HG03108 (cell line): Measurements from ENCODE around the gene LAMC3.

Experiments used
- ATAC-seq: cut with Tn5 transposase; IDR thresholded peaks from one replicate; pipeline ENCODE4 v1.9.1; 2021; ENCODE audit warnings: moderate library complexity; ENCODE audit not compliant: unreplicated experiment

LAMC3 gene

GRCh38 chr9:130977811-130978221 lies 31.2 kb upstream of the LAMC3 start:
- ATAC-seq: no peak

DNA sequence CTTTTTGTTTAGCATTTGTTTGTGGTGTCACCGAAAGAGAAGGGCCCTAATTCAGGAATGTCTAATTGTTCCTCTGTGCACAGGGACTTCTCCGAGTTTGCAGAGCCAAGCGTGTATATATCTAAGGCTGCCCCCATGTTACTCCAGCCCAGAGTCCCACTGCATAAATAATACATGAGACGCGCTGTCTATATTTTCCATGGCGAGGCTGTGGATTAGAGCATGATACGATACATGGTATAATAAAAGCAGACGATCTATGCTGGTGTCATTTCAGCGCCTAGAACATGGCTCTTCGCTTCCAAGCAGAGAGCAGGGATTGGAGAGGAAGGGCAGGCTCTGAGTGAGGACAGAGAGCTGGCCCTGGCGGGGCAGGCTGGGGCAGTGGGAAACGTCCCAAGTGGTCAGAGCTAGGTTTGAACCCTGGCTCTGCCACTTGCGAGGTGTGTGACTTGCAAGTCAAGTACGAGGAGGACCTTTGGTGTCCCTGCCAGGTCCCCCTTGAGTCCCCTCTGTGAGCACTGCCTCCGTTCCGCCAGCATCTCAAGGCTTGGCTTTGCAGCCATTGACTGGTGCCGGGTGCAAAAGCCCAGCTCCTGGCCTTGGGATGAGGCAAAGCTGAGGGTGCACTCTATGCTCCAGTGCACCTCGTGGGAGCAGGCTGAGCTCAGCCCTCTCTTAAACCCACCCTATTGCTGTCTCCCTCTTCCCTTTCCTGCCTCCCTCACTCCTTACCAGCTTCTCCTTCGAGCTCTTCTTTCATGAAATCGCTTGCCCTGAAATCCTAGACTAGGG lies 29.2 kb upstream of the LAMC3 start:
- ATAC-seq: no peak

- no peak for ATAC-seq
These were observed 28.4 kb upstream of the LAMC3 start for GRCh38 chr9:130980526-130980925.

DNA sequence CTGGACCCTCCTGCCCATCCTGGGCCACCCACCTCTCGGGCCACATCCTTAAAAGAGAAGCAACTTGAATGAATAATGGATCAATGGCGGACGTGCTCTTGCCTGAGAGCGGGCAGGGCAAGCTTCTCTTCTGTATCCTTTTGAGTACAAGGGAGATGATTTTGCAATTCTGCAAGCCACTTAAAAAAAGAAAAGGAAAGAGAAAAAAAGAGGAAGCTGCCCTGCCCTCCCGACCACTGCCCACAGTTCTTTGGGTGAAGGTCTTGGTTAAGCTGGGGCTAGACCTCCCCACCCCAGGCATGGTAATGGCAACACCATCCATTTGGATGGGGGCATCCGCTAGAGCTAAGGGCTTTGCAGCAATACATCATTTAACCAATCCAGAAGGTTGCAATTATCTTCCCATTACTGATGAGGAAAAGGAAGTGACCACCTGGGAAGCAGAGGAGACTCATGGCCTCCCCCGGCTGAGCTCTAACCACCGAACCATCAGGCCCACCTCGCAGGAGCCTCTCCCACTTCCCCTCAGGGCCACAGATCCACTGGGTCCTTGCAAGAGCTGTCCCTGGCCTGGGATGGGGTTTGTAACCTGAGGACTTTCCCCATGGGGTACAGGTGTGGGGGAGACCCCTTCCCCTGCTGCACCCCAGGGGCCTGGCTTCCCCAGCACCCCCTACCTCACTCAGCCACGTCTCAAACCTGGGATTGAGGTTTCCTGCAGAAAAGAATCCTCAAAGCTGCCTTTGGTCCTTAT lies 27.8 kb upstream of the LAMC3 start:
- no peak for ATAC-seq

GRCh38 chr9:130981756-130982137 lies 27.2 kb upstream of the LAMC3 start:
- ATAC-seq: no peak

DNA sequence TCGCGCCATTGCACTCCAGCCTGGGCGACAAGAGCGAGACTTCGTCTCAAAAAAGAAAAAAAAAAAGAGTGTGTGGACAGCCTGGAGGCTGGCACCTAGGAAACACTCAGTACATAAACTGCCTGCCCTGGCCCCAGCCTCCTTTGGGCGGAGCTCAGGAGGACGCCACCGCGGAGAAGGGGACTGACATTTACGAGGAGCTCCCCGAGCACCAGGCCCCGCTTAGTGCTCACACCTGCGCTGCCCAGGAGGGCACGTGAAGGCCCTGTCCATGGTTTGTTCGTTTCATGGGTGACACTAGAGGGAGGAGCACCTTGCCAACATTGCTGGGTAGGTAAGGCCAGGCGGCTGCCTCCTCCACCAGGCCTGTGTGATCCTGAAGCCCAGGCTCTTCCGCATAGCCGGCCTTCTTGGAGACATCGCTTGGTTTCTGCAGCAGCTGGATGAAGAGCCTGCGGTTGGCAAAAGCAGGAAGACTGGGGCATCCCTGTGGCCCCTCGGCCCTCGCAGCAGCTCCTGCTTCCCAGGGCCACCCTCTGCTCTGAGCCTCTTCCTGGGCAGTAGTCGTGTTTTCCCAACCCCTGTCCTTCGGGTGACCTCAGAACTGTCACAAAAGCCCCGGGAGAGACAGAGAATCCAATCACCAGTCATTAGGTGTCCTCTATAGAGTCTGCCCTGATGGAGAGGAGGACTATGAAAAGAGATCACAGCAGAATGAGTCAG lies 26.2 kb upstream of the LAMC3 start:
- ATAC-seq: no peak

- ATAC-seq: no peak
These were observed 25.7 kb upstream of the LAMC3 start for GRCh38 chr9:130983359-130983670.

DNA sequence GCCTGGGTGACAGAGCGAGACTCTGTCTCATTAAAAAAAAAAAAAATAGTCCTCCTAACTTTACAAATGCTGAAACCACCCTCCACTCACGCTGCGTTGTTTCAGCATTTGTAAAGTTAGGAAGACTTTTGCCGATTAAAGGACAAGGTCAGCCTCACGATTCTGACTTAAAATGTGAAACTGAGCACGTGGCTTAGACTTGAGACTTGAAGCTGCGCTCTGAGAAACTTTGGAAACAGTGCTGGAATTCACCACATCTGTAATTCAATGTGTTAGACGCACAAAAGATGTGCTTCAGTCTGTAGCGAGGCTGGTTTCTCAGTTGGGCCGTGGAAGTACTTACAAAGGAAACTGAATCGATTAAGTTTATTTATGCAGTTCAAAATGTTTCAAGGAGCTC lies 25.0 kb upstream of the LAMC3 start:
- ATAC-seq: no peak

DNA sequence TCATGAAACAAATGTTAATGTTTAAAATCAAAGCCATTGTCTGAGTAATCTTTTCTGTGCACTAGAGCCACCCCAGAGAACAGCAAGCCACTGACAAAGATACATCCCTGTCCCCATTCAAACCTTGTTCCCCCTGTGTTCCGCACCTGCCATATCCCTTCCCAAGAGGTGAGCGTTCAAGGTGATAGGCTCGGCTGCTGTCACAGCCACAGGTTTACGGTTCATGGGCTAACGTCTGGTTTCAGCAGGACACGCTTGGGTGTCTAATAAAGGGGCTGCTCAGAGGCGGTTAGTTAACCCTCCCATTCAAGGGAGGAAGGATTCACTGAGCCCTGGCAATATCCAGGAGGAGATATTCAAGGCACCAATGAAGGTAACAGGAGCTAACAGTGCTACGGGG lies 24.5 kb upstream of the LAMC3 start:
- no peak for ATAC-seq

GRCh38 chr9:130985029-130985428 lies 23.9 kb upstream of the LAMC3 start:
- ATAC-seq: no peak

- ATAC-seq: no peak
These were observed 23.3 kb upstream of the LAMC3 start for GRCh38 chr9:130985606-130986162.

- no peak for ATAC-seq
These were observed 22.5 kb upstream of the LAMC3 start for GRCh38 chr9:130986356-130986965.

DNA sequence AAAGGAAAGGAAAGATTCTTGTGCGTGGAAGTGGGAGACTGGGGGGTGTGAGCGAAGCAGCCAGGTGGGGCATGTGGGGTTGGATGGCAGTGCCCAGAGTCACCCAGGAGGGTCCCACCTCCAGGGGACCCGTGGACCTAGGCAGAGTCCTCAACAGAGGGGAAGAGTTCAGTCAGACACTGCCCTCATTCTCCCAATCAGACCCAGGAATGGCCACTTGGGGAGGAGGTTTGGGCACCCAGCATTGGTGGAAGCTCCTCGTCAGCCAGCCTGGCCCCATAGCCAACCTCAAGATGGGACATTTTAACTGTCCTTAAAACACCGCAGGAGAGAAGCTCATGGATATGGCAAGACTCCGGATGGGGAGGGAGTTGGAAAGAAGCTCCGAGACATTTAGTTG lies 21.9 kb upstream of the LAMC3 start:
- ATAC-seq: no peak

DNA sequence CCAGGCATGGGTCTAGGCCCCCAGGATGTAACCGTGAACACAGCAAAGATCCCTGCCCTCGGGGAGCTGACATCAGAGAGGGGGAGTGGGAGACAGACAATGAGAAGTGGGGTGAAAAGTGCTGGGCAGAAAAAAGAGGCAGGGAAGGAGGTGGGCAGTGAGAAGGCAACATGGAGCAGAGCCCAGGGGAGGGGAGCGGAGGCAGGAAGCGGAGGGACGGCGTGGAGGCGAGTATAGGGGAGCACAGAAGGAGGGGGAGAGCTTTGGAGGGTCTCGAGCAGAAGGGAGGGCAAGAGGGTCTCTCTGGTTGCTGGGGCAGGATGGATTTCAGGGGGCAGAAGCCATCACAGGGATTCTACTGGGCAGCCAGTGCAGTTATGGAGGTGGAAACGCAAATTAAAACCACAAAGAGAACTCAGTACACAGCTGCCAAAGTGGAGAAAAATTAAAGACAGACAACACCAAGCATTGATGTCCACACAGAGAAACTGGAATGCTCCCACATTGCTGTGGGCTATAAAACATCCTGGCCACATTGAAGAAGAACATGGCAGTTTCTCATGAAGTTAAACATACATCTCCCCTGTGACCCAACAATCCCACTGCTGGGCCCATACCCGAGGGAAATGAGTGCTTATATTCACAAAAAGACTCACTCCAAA lies 21.1 kb upstream of the LAMC3 start:
- ATAC-seq: no peak

DNA sequence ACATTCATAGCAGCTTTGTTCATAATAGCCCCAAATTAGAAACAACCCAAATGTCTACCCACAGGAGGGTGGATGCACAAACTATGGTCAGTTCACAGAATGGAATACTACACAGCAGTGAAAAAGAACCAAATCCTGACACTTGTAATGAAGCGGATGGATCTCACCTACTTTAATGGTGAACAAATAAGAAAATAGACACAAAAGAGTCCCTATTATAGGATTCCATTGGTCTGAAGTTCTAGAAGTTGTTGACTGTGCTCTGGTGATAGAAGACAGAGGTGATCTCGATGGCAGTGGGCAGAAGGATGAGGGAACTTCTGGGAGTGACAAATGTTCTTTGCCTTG lies 20.6 kb upstream of the LAMC3 start:
- ATAC-seq: no peak

GRCh38 chr9:130988905-130989304 lies 20.1 kb upstream of the LAMC3 start:
- no peak for ATAC-seq

DNA sequence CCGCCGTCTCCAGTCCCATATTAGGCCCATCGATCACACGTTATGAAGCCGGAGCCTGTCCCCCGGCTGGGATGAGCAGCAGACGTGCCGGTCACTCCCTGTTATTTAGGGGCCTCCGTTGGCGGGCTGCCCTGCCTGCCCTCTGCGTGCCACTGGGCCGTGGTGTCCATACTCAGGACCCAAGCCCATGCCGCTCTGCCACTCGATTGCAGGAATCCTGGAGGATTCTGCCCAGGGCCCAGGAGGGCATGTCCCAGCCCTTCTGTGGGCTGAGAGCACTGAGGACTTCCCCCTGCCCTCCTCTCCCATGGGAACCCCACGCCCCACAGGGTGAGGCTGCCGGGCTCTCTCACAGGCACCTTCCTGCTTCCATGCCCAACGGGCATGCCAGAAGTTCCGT lies 19.6 kb upstream of the LAMC3 start:
- ATAC-seq: no peak

GRCh38 chr9:130989891-130990290 lies 19.1 kb upstream of the LAMC3 start:
- no peak for ATAC-seq

GRCh38 chr9:130990306-130990977 lies 18.5 kb upstream of the LAMC3 start:
- ATAC-seq: no peak
